Stomach (tissue), 4 donors: ENCODE data around the gene SAMD1.

Experiments
- CTCF ChIP-seq, 7 experiments: fragments of 450-650 bp in 4 of 7; fragments of 200-600 bp in 3 of 7; sonication (generic) in 3 of 7; IDR thresholded peaks; one replicate each; pipeline ENCODE4 v1.5.1; 2016 to 2019; ENCODE audit warnings: antibody characterized with exemption in 7 of 7, control low read depth in 2 of 7, mild to moderate bottlenecking in 1 of 7
- POLR2AphosphoS5 ChIP-seq, 3 donors: sonication (generic); formaldehyde crosslinking; IDR thresholded peaks; one replicate each; pipeline ENCODE4 v1.6.1; 2016; ENCODE audit warnings: antibody characterized with exemption in 3 of 3

GRCh38 chr19:14078411-14078810 lies 12.1 kb downstream of the SAMD1 start:
- no peak for TF ChIP-seq POLR2AphosphoS5 (IDR thresholded peaks at IDR 0.05)
- TF ChIP-seq CTCF (IDR thresholded peaks at IDR 0.05) = no peak
